HepG2 (cell line): ENCODE results near the gene MAN2A2. TPM values are rescaled to one million over a fixed set of nuclear protein-coding genes. Genes with fewer than 3 reads are reported as not detected.

Source experiments
- BRD4 ChIP-seq: sonication (generic); formaldehyde crosslinking; IDR thresholded peaks from 2 replicates; pipeline ENCODE4 v1.4.0; 2020; ENCODE audit warnings: missing genetic modification reagents
- DZIP1 ChIP-seq: sonication (generic); formaldehyde crosslinking; IDR thresholded peaks from 2 replicates; pipeline ENCODE4 v1.5.0; 2020; ENCODE audit warnings: mild to moderate bottlenecking, missing genetic modification reagents
- FUBP1 ChIP-seq: sonication (generic); formaldehyde crosslinking; IDR thresholded peaks from 2 replicates; pipeline ENCODE4 v1.5.1; 2020; ENCODE audit warnings: missing genetic modification reagents, mild to moderate bottlenecking, borderline replicate concordance
- KAT7 ChIP-seq: IDR thresholded peaks from 2 replicates; pipeline ENCODE4 v1.6.1; 2018; ENCODE audit warnings: borderline replicate concordance, missing compliant biosample characterization
- SCMH1 ChIP-seq: sonication (generic); formaldehyde crosslinking; IDR thresholded peaks from 2 replicates; pipeline ENCODE4 v1.9.0; 2021; ENCODE audit warnings: missing genetic modification reagents, mild to moderate bottlenecking, borderline replicate concordance
- SIX1 ChIP-seq: sonication (generic); formaldehyde crosslinking; IDR thresholded peaks from 2 replicates; pipeline ENCODE4 v1.4.0; 2020; ENCODE audit warnings: missing genetic modification reagents, borderline replicate concordance
- TEAD2 ChIP-seq: sonication (generic); formaldehyde crosslinking; IDR thresholded peaks from 2 replicates; pipeline ENCODE4 v1.9.0; 2021; ENCODE audit warnings: missing genetic modification reagents
- ZBTB7B ChIP-seq: sonication (generic); formaldehyde crosslinking; IDR thresholded peaks from 2 replicates; pipeline ENCODE4 v1.4.0; 2020; ENCODE audit warnings: missing genetic modification reagents
- ZNF451 ChIP-seq: sonication (generic); formaldehyde crosslinking; IDR thresholded peaks from 2 replicates; pipeline ENCODE4 v1.5.0; 2020; ENCODE audit warnings: mild to moderate bottlenecking, missing genetic modification reagents
- ZNF556 ChIP-seq: sonication (generic); formaldehyde crosslinking; IDR thresholded peaks from 2 replicates; pipeline ENCODE4 v1.4.0; 2020; ENCODE audit warnings: mild to moderate bottlenecking, missing genetic modification reagents, borderline replicate concordance
- ZNF7 ChIP-seq: IDR thresholded peaks from 2 replicates; pipeline ENCODE4 v1.6.1; 2016; ENCODE audit warnings: missing biosample characterization, missing genetic modification reagents
- ZNF781 ChIP-seq: sonication (generic); formaldehyde crosslinking; IDR thresholded peaks from 2 replicates; pipeline ENCODE4 v1.5.1; 2020; ENCODE audit warnings: borderline replicate concordance, mild to moderate bottlenecking, missing genetic modification reagents; ENCODE audit errors: not compliant biosample characterization
- polyA plus RNA-seq, 8 experiments: library from polyadenylated mRNA; depleted of rRNA in 3 of 8; stranded (reverse) in 7 of 8; unstranded in 1 of 8; fragments of >200 nt; fragmentation: Illumina TruSeq in 4 of 8; extraction: Trizol in 4 of 8; gene quantifications; 2 replicates each; pipeline versions ENCODE4 v1.2.1 to v1.2.3, GENCODE V29; 2011 to 2016; ENCODE audit warnings: low read depth in 4 of 8, missing spikeins in 1 of 8, mixed read lengths in 1 of 8; ENCODE audit not compliant: insufficient read depth in 1 of 8
- total RNA-seq, 5 experiments: library from RNA; depleted of rRNA; stranded (reverse); fragments of >200 nt; fragmentation: Illumina TruSeq; extraction: Trizol; gene quantifications; 2 replicates each; pipeline ENCODE4 v1.2.3, GENCODE V29; 2016; ENCODE audit warnings: low read depth in 1 of 5
- TF ChIP-seq, protein P1 (sequence below): sonication (generic); formaldehyde crosslinking; IDR thresholded peaks from 2 replicates; pipeline ENCODE4 v1.4.0; 2020; ENCODE audit warnings: missing genetic modification reagents
- TF ChIP-seq, protein P2 (sequence below): IDR thresholded peaks from 2 replicates; pipeline ENCODE4 v1.6.1; 2016; ENCODE audit warnings: mild to moderate bottlenecking
- TF ChIP-seq, protein P3 (sequence below): IDR thresholded peaks from 2 replicates; pipeline ENCODE4 v1.6.1; 2016; ENCODE audit warnings: missing biosample characterization, missing genetic modification reagents, low read depth
- TF ChIP-seq, protein P4 (sequence below): IDR thresholded peaks from 2 replicates; pipeline ENCODE4 v1.6.1; 2016; ENCODE audit warnings: low read depth, borderline replicate concordance
- TF ChIP-seq, protein P5 (sequence below): sonication (generic); formaldehyde crosslinking; IDR thresholded peaks from 2 replicates; pipeline ENCODE4 v1.8.1; 2023; ENCODE audit warnings: mild to moderate bottlenecking, inconsistent platforms, moderate library complexity, missing genetic modification reagents, borderline replicate concordance

The MAN2A2 gene
- total and polyA plus RNA-seq, 2 of the 13 experiments (the other 11 are each of a cell fraction or from before 2014, with no cell fraction given), result 17.5 to 51.5 TPM

DNA sequence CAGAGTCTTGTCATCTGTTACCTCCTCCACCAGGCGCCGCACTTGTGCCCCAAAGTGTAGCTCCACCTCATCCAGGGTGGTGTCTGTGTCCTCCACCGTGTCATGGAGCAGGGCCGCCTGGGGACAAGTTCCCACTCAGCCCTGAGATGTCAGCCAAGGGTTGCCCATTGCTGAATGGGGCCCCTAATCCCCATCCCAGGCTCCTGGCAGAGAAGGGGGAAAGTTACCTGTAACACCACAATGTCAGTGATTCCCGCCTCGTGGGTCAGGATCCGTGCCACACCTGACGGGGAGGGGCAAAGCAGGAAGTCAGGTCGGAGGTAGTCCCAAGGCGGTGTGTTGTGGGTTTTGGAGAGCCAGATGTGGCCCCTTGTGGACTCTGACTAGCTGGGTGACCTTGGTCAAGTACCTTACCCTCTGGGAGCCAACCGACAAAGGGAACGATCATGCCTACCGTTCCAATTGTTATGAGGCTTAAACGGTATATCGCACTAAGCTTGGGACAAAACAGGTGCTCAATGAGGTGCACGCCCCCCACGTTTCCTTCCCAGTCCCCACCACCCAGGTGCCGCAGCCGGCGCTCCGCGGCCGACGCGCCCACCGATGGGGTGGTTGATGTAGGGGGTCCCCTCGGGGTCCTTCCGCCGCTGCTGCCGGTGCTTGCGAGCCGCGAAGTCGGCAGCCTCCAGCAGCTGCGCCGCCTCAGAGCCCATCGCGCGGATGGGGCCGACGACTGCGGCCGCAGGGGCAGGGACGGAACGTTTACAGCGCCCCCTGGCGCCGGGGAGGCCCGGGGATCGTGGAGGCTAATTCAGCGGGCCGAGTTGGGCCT, 28.9 kb downstream of the MAN2A2 start, which contains the start of gene HDDC3 (continued):
- no peak; the same call in 1 of the 2 replicates for TF ChIP-seq BRD4
- TF ChIP-seq ZNF556 (CRISPR knock-in tag), result peak; percentile 40
- no peak for TF ChIP-seq DZIP1
- TF ChIP-seq, protein P1, sequence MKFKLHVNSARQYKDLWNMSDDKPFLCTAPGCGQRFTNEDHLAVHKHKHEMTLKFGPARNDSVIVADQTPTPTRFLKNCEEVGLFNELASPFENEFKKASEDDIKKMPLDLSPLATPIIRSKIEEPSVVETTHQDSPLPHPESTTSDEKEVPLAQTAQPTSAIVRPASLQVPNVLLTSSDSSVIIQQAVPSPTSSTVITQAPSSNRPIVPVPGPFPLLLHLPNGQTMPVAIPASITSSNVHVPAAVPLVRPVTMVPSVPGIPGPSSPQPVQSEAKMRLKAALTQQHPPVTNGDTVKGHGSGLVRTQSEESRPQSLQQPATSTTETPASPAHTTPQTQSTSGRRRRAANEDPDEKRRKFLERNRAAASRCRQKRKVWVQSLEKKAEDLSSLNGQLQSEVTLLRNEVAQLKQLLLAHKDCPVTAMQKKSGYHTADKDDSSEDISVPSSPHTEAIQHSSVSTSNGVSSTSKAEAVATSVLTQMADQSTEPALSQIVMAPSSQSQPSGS (CRISPR knock-in tag), result peak; percentile 79; the same call in 1 of the 2 replicates
- TF ChIP-seq ZNF781 (CRISPR knock-in tag), result no peak
- TF ChIP-seq ZNF7 (CRISPR knock-in tag), result 0 out of 2 replicates have a peak, but pooled peaks have one; percentile 30
- TF ChIP-seq, protein P2, sequence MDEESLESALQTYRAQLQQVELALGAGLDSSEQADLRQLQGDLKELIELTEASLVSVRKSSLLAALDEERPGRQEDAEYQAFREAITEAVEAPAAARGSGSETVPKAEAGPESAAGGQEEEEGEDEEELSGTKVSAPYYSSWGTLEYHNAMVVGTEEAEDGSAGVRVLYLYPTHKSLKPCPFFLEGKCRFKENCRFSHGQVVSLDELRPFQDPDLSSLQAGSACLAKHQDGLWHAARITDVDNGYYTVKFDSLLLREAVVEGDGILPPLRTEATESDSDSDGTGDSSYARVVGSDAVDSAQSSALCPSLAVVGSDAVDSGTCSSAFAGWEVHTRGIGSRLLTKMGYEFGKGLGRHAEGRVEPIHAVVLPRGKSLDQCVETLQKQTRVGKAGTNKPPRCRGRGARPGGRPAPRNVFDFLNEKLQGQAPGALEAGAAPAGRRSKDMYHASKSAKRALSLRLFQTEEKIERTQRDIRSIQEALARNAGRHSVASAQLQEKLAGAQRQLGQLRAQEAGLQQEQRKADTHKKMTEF (CRISPR knock-in tag), result peak; percentile 84
- TF ChIP-seq ZBTB7B, result peak; percentile 89; the same call in 1 of the 2 replicates
- TF ChIP-seq, protein P3, sequence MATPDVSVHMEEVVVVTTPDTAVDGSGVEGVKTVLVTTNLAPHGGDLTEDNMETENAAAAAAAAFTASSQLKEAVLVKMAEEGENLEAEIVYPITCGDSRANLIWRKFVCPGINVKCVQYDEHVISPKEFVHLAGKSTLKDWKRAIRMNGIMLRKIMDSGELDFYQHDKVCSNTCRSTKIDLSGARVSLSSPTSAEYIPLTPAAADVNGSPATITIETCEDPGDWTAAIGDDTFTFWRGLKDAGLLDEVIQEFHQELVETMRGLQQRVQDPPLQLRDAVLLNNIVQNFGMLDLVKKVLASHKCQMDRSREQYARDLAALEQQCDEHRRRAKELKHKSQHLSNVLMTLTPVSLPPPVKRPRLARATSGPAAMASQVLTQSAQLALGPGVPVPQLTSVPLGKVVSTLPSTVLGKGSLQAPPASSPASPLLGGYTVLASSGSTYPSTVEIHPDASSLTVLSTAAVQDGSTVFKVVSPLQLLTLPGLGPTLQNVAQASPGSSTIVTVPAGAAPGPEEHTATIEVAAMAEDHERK (CRISPR knock-in tag), result no peak
- TF ChIP-seq KAT7, result peak; percentile 48; the same call in 1 of the 2 replicates
- TF ChIP-seq, protein P4, sequence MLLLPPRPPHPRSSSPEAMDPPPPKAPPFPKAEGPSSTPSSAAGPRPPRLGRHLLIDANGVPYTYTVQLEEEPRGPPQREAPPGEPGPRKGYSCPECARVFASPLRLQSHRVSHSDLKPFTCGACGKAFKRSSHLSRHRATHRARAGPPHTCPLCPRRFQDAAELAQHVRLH (CRISPR knock-in tag), result peak; percentile 84
- no peak for TF ChIP-seq TEAD2
- TF ChIP-seq SCMH1, result no peak
- TF ChIP-seq FUBP1 (CRISPR knock-in tag), result no peak
- TF ChIP-seq, protein P5, sequence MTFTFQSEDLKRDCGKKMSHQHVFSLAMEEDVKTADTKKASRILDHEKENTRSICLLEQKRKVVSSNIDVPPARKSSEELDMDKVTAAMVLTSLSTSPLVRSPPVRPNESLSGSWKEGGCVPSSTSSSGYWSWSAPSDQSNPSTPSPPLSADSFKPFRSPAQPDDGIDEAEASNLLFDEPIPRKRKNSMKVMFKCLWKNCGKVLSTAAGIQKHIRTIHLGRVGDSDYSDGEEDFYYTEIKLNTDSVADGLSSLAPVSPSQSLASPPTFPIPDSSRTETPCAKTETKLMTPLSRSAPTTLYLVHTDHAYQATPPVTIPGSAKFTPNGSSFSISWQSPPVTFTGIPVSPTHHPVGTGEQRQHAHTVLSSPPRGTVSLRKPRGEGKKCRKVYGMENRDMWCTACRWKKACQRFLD, result no peak
- TF ChIP-seq ZNF451 (CRISPR knock-in tag), result 0 out of 2 replicates have a peak, but pooled peaks have one; percentile 28
- no peak for TF ChIP-seq SIX1
